Neural progenitor cell (in vitro differentiated cells): ENCODE results near the gene PRG2. TPM values are rescaled to one million over a fixed set of nuclear protein-coding genes. Genes with fewer than 3 reads are reported as not detected.
"Not testable (repeated sequence)": the region's sequence is repeated elsewhere in the genome, so short reads cannot be mapped to it uniquely, and the experiment has no call there.

ENCODE experiments used
- DNase-seq: peaks from one replicate; pipeline ENCODE4 v3.0.0-alpha.2; 2016; ENCODE audit warnings: low spot score
- H2AFZ ChIP-seq: fragments of 200-600 bp; sonication (generic); replicated peaks from 2 replicates; pipeline ENCODE4 v1.6.1; 2016; ENCODE audit warnings: antibody characterized with exemption
- H3F3A ChIP-seq: fragments of 200-600 bp; sonication (generic); 2 replicates; pipeline ENCODE4 v1.6.1; 2016; ENCODE audit warnings: antibody characterized with exemption, low read depth
- H3K27ac ChIP-seq: fragments of 200-600 bp; sonication (generic); 2 replicates; pipeline ENCODE4 v1.5.1; 2016; ENCODE audit warnings: mild to moderate bottlenecking
- H3K27me3 ChIP-seq: fragments of 200-600 bp; sonication (generic); 2 replicates; pipeline ENCODE4 v1.6.1; 2016; ENCODE audit warnings: mild to moderate bottlenecking, moderate library complexity
- H3K36me3 ChIP-seq: fragments of 200-600 bp; sonication (generic); 2 replicates; pipeline ENCODE4 v1.5.1; 2016
- H3K4me1 ChIP-seq: fragments of 200-600 bp; sonication (generic); 2 replicates; pipeline ENCODE4 v1.6.1; 2016; ENCODE audit warnings: mixed run types
- H3K4me2 ChIP-seq: fragments of 200-600 bp; sonication (generic); 2 replicates; pipeline ENCODE4 v1.6.1; 2016
- H3K4me3 ChIP-seq: fragments of 200-600 bp; sonication (generic); 2 replicates; pipeline ENCODE4 v1.5.1; 2016
- H3K79me2 ChIP-seq: fragments of 200-600 bp; sonication (generic); 2 replicates; pipeline ENCODE4 v1.6.1; 2016; ENCODE audit warnings: low read depth
- H3K9ac ChIP-seq: fragments of 200-600 bp; sonication (generic); 2 replicates; pipeline ENCODE4 v1.6.1; 2016
- H3K9me3 ChIP-seq: fragments of 200-600 bp; sonication (generic); 2 replicates; pipeline ENCODE4 v1.5.1; 2016; ENCODE audit warnings: low read depth
- H4K20me1 ChIP-seq: fragments of 200-600 bp; sonication (generic); 2 replicates; pipeline ENCODE4 v1.6.1; 2016; ENCODE audit warnings: low read depth
- H3K27ac Mint-ChIP-seq: 3 replicates; pipeline ENCODE4 v1.8.0; 2021; ENCODE audit warnings: mixed read lengths
- H3K27me3 Mint-ChIP-seq: 2 replicates; pipeline ENCODE4 v1.8.0; 2022; ENCODE audit warnings: low read depth, mild to moderate bottlenecking, inconsistent platforms, moderate library complexity, mixed read lengths; ENCODE audit not compliant: insufficient read depth
- H3K36me3 Mint-ChIP-seq: 3 replicates; pipeline ENCODE4 v1.8.0; 2021; ENCODE audit warnings: mixed read lengths
- H3K4me1 Mint-ChIP-seq: 3 replicates; pipeline ENCODE4 v1.8.0; 2021; ENCODE audit warnings: mixed read lengths
- H3K4me3 Mint-ChIP-seq: 3 replicates; pipeline ENCODE4 v1.8.0; 2021; ENCODE audit warnings: mild to moderate bottlenecking, moderate library complexity, mixed read lengths
- H3K9me3 Mint-ChIP-seq: 3 replicates; pipeline ENCODE4 v1.8.0; 2020; ENCODE audit warnings: mixed read lengths
- EZH2 ChIP-seq: fragments of 200-600 bp; sonication (generic); IDR thresholded peaks from 2 replicates; pipeline ENCODE4 v1.6.1; 2017; ENCODE audit warnings: antibody characterized with exemption, mild to moderate bottlenecking, moderate library complexity
- EZH2phosphoT487 ChIP-seq: fragments of 200-600 bp; sonication (generic); IDR thresholded peaks from 2 replicates; pipeline ENCODE4 v1.6.1; 2017; ENCODE audit warnings: antibody characterized with exemption
- total RNA-seq: library from RNA; depleted of rRNA; stranded (reverse); fragments of >200 nt; gene quantifications from 2 replicates; pipeline ENCODE4 v1.2.3, GENCODE V29; 2015; ENCODE audit warnings: low replicate concordance
- TF ChIP-seq, protein P1 (sequence below): fragments of 200-600 bp; sonication (generic); IDR thresholded peaks from 2 replicates; pipeline ENCODE4 v1.5.1; 2017; ENCODE audit warnings: antibody characterized with exemption, mild to moderate bottlenecking

The PRG2 gene
- total RNA-seq, 1 donor from 2014 or later: not detected

DNA sequence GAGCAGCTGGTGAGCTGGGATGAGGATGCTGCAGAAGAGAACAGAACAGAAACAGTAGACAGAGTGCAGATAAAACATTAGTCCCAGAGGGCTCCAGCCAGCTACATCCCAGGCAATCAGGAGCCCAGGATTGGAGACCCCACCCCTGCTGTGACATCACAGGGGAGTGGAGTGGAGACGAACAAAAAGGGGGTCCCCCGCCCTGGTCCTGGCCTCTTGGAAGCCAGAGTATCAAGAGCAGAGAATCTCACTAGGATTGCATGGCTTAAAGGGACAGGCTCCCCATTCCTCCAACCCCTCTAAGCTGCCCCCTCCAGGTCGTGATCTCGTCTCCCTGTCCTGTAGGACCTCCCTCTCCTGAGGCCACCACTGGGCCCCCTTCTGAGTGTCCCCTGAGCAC lies 52.3 kb downstream of the PRG2 start, which contains the start of gene P2RX3:
P2RX3 (plus strand) TSS at position 211 of the 400 bp plus-strand sequence. CDS start 199 bp downstream, outside the sequence.
- no peak for DNase-seq
- peaks cover 5% of the 10 kb centered on the region for H3K36me3 ChIP-seq
- no peaks in the 10 kb centered on the region for H3K9me3 Mint-ChIP-seq
- H3K4me3 ChIP-seq: no peak within 1 kb of the TSS
- peaks cover 20% of the 10 kb centered on the region for H3F3A ChIP-seq
- H3K9ac ChIP-seq: no peak within 1 kb of the TSS
- no peaks in the 10 kb centered on the region for H3K27me3 ChIP-seq
- H4K20me1 ChIP-seq: peaks cover 9% of the 10 kb centered on the region
- TF ChIP-seq, protein P1, sequence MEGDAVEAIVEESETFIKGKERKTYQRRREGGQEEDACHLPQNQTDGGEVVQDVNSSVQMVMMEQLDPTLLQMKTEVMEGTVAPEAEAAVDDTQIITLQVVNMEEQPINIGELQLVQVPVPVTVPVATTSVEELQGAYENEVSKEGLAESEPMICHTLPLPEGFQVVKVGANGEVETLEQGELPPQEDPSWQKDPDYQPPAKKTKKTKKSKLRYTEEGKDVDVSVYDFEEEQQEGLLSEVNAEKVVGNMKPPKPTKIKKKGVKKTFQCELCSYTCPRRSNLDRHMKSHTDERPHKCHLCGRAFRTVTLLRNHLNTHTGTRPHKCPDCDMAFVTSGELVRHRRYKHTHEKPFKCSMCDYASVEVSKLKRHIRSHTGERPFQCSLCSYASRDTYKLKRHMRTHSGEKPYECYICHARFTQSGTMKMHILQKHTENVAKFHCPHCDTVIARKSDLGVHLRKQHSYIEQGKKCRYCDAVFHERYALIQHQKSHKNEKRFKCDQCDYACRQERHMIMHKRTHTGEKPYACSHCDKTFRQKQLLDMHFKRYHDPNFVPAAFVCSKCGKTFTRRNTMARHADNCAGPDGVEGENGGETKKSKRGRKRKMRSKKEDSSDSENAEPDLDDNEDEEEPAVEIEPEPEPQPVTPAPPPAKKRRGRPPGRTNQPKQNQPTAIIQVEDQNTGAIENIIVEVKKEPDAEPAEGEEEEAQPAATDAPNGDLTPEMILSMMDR: no peak
- TF ChIP-seq EZH2 (no peak), EZH2phosphoT487 (no peak)
- H3K9me3 ChIP-seq: no peaks in the 10 kb centered on the region
- peak within 1 kb of the TSS; percentile 91 for H2AFZ ChIP-seq
- H3K27ac ChIP-seq: no peak within 1 kb of the TSS
- H3K4me3 Mint-ChIP-seq: peak within 1 kb of the TSS; percentile 74
- H3K4me1 Mint-ChIP-seq: peaks cover 48% of the 10 kb centered on the region
- peak within 1 kb of the TSS; percentile 88 for H3K27ac Mint-ChIP-seq
- peaks cover 16% of the 10 kb centered on the region for H3K36me3 Mint-ChIP-seq
- peaks cover 28% of the 10 kb centered on the region for H3K79me2 ChIP-seq
- peaks cover 50% of the 10 kb centered on the region for H3K4me1 ChIP-seq
- peak within 1 kb of the TSS; percentile 46 for H3K4me2 ChIP-seq
- peaks cover 12% of the 10 kb centered on the region for H3K27me3 Mint-ChIP-seq

DNA sequence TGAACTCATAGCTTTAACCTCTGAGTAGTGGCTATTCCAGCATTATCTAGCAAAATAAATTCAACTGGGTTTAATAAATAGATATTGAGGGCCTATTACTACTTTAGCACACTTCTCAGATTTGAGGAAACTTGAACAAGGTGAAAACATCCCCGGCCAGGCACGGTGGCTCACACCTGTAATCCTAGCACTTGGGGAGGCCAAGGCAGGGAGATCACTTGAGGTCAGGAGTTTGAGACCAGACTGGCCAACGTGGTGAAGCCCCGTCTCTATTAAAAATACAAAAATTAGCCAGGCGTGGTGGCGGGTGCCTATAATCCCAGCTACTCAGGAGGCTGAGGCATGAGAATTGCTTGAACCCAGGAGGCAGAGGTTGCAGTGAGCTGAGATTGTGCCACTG lies 53.6 kb downstream of the PRG2 start:
- not testable (repeated sequence) for H3K4me2 ChIP-seq, H3K36me3 ChIP-seq, H3K9me3 Mint-ChIP-seq, DNase-seq, H3K9me3 ChIP-seq, H3K27ac ChIP-seq, H3K27me3 ChIP-seq, H2AFZ ChIP-seq, H3K4me3 ChIP-seq, H4K20me1 ChIP-seq, H3K9ac ChIP-seq
- peaks cover 44% of the 10 kb centered on the region for H3K4me1 ChIP-seq
- H3K4me3 Mint-ChIP-seq: peak overlapping the region; percentile 94
- H3K27me3 Mint-ChIP-seq: peaks cover 12% of the 10 kb centered on the region
- H3K27ac Mint-ChIP-seq: peak overlapping the region; percentile 99
- H3F3A ChIP-seq: peaks cover 14% of the 10 kb centered on the region
- H3K4me1 Mint-ChIP-seq: peaks cover 47% of the 10 kb centered on the region
- peaks cover 39% of the 10 kb centered on the region for H3K79me2 ChIP-seq
- peaks cover 26% of the 10 kb centered on the region for H3K36me3 Mint-ChIP-seq

Other genes with a start within 250 kb of the PRG2 start
- gene LRRC55, start 208.7 kb downstream of the PRG2 start, total RNA-seq: 1.4 and 2.2 TPM in 2 replicates
- 1.6 and 1.8 TPM in 2 replicates for gene APLNR, start 153.4 kb downstream of the PRG2 start, total RNA-seq
- gene TNKS1BP1, start 65.7 kb downstream of the PRG2 start, total RNA-seq: 11.7 and 45.1 TPM in 2 replicates
- gene SSRP1, start 54.8 kb downstream of the PRG2 start, total RNA-seq: 186 and 222 TPM in 2 replicates
- gene P2RX3, start 52.3 kb downstream of the PRG2 start, total RNA-seq: 1.5 and 2.4 TPM in 2 replicates
- not detected in 2 replicates for gene PRG3, start 9.5 kb downstream of the PRG2 start, total RNA-seq
- 5.6 and 7.8 TPM in 2 replicates for gene SLC43A3, start 36.5 kb upstream of the PRG2 start, total RNA-seq
- gene RTN4RL2, start 69.9 kb upstream of the PRG2 start, total RNA-seq: 0.13 and 1.9 TPM in 2 replicates
- 0.99 and 1.5 TPM in 2 replicates for gene SLC43A1, start 125.1 kb upstream of the PRG2 start, total RNA-seq
- gene TIMM10, start 140.1 kb upstream of the PRG2 start, total RNA-seq: 19.1 and 21.9 TPM in 2 replicates
- 0.28 TPM in 1 of 2 replicates, not detected in the other for gene SMTNL1, start 146.9 kb upstream of the PRG2 start, total RNA-seq
- gene UBE2L6, start 177.0 kb upstream of the PRG2 start, total RNA-seq: 76.2 and 112 TPM in 2 replicates
- gene SERPING1, start 207.0 kb upstream of the PRG2 start, total RNA-seq: 46.0 and 68.1 TPM in 2 replicates